GM23248 (cell line): ENCODE measurements around the gene SLC11A1. TPM values are rescaled to one million over a fixed set of nuclear protein-coding genes. Genes with fewer than 3 reads are reported as not detected.

ENCODE experiments used
- DNase-seq: peaks from one replicate; pipeline ENCODE4 v3.0.0-alpha.2; 2015
- H2AFZ ChIP-seq: fragments of 200-600 bp; sonication (generic); 2 replicates; pipeline ENCODE4 v1.6.1; 2016; ENCODE audit warnings: antibody characterized with exemption
- H3F3A ChIP-seq: fragments of 200-600 bp; sonication (generic); 2 replicates; pipeline ENCODE4 v1.6.1; 2016; ENCODE audit warnings: mild to moderate bottlenecking, antibody characterized with exemption, mixed run types; ENCODE audit not compliant: insufficient read depth
- H3K27ac ChIP-seq: fragments of 200-600 bp; sonication (generic); 2 replicates; pipeline ENCODE4 v1.5.1; 2016; ENCODE audit warnings: mild to moderate bottlenecking
- H3K27me3 ChIP-seq: fragments of 200-600 bp; sonication (generic); replicated peaks from 2 replicates; pipeline ENCODE4 v1.6.1; 2016; ENCODE audit warnings: mild to moderate bottlenecking; ENCODE audit not compliant: insufficient read depth
- H3K36me3 ChIP-seq: fragments of 200-600 bp; sonication (generic); 2 replicates; pipeline ENCODE4 v1.6.1; 2016; ENCODE audit warnings: low read depth, mild to moderate bottlenecking
- H3K4me1 ChIP-seq: fragments of 200-600 bp; sonication (generic); 2 replicates; pipeline ENCODE4 v1.6.1; 2016; ENCODE audit warnings: mild to moderate bottlenecking; ENCODE audit not compliant: insufficient read depth
- H3K4me2 ChIP-seq: fragments of 200-600 bp; sonication (generic); one replicate; pipeline ENCODE4 v1.6.1; 2016; ENCODE audit warnings: mild to moderate bottlenecking; ENCODE audit not compliant: unreplicated experiment
- H3K4me3 ChIP-seq: fragments of 200-600 bp; sonication (generic); 2 replicates; pipeline ENCODE4 v1.5.1; 2016; ENCODE audit warnings: mild to moderate bottlenecking
- H3K79me2 ChIP-seq: fragments of 200-600 bp; sonication (generic); 2 replicates; pipeline ENCODE4 v1.6.1; 2016; ENCODE audit warnings: mild to moderate bottlenecking; ENCODE audit not compliant: insufficient read depth
- H3K9ac ChIP-seq: fragments of 200-600 bp; sonication (generic); 2 replicates; pipeline ENCODE4 v1.6.1; 2016; ENCODE audit warnings: mild to moderate bottlenecking
- H3K9me2 ChIP-seq: fragments of 200-600 bp; sonication (generic); 2 replicates; pipeline ENCODE4 v1.6.1; 2016; ENCODE audit warnings: mixed run types, mild to moderate bottlenecking, moderate library complexity; ENCODE audit not compliant: insufficient read depth
- H3K9me3 ChIP-seq: fragments of 200-600 bp; sonication (generic); one replicate; pipeline ENCODE4 v1.6.1; 2017; ENCODE audit warnings: low read depth
- H4K20me1 ChIP-seq: fragments of 200-600 bp; sonication (generic); 2 replicates; pipeline ENCODE4 v1.6.0; 2016; ENCODE audit not compliant: insufficient read depth
- EZH2 ChIP-seq: fragments of 200-600 bp; sonication (generic); IDR thresholded peaks from 2 replicates; pipeline ENCODE4 v1.6.1; 2018; ENCODE audit warnings: antibody characterized with exemption, mild to moderate bottlenecking; ENCODE audit not compliant: insufficient read depth, poor library complexity, severe bottlenecking
- EZH2phosphoT487 ChIP-seq: fragments of 200-600 bp; sonication (generic); IDR thresholded peaks from 2 replicates; pipeline ENCODE4 v1.6.1; 2018; ENCODE audit warnings: antibody characterized with exemption, moderate library complexity, mild to moderate bottlenecking, low read depth; ENCODE audit not compliant: insufficient read depth
- WGBS, 2 experiments: methylation state at CpG; one replicate each; pipeline ENCODE4 v1.1.6; 2015 to 2017; ENCODE audit warnings: low lambda C conversion rate in 2 of 2, low coverage in 1 of 2; ENCODE audit errors: missing lambda C conversion rate in 2 of 2; 5-methylcytosine and 5-hydroxymethylcytosine counted together
- in situ Hi-C: fragments of 300-500 bp; cut with MboI; formaldehyde crosslinking; loops from 2 replicates; pipeline ENCODE4 v1.15.0; 2020
- polyA plus RNA-seq: library from polyadenylated mRNA; unstranded; fragments of >200 nt; fragmentation: Nextera tagmentation; extraction: Ambion mirVana; gene quantifications from 2 replicates; pipeline ENCODE4 v1.2.1, GENCODE V29; 2016
- total RNA-seq: library from RNA; depleted of rRNA; stranded (reverse); fragments of >200 nt; shearing (Covaris generic); gene quantifications from 2 replicates; pipeline ENCODE4 v1.2.3, GENCODE V29; 2014

The SLC11A1 gene
- total and polyA plus RNA-seq, 2 experiments from 2014 or later, result 0.16 TPM; not detected in 1

DNA sequence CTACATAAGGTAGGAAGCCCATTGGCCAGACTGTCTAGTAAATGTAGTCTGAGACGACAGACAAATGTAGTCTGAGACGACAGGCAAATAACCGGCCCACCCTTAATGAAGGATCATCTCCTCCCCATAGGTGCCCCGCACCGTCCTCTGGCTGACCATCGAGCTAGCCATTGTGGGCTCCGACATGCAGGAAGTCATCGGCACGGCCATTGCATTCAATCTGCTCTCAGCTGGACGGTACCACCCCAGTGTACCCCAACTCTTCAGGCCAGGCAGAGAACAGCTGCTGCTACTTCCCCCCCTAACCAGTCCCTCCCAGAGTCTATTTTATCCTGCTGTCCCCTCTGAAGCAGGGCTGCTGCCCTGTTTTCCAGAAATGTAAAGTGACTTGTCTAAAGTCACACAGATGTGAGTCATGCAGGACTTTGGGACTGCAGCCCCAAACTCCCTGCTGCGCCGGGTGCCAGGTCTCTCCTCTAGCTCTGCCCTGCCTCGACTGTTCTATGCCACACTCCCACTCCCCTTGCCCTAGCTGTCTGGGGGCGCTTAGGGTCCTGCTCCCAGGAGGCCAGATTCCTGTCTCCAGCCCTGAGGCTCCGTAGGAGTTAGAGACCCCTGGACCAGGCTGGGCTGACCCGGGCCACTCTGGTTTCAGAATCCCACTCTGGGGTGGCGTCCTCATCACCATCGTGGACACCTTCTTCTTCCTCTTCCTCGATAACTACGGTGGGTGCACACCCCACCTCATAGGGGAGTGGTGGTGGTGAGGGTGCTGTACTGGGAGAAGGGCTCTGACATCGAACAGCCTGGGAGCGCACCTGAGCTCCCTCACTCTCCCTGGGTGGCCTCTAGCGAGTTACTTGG, 4.7 kb downstream of the SLC11A1 start:
- in situ Hi-C loops, result no loop called here
- Histone ChIP-seq H3K9me2 (no peaks in the 10 kb centered on the region), H3K9ac (no peak overlapping the region), H2AFZ (no peak overlapping the region), H3K27ac (no peak overlapping the region), H3K9me3 (no peaks in the 10 kb centered on the region), H3K4me2 (no peak overlapping the region), H3K4me1 (no peaks in the 10 kb centered on the region), H4K20me1 (no peaks in the 10 kb centered on the region), H3K27me3 (no peaks in the 10 kb centered on the region), H3K79me2 (no peaks in the 10 kb centered on the region), H3F3A (no peaks in the 10 kb centered on the region), H3K36me3 (no peaks in the 10 kb centered on the region), H3K4me3 (no peak overlapping the region)
- no peak for TF ChIP-seq EZH2phosphoT487
- TF ChIP-seq EZH2, result no peak
- DNase-seq, result no peak
- 78 to 79% methylated on average over 22 to 23 of the region's 23 CpGs for WGBS, 2 experiments

DNA sequence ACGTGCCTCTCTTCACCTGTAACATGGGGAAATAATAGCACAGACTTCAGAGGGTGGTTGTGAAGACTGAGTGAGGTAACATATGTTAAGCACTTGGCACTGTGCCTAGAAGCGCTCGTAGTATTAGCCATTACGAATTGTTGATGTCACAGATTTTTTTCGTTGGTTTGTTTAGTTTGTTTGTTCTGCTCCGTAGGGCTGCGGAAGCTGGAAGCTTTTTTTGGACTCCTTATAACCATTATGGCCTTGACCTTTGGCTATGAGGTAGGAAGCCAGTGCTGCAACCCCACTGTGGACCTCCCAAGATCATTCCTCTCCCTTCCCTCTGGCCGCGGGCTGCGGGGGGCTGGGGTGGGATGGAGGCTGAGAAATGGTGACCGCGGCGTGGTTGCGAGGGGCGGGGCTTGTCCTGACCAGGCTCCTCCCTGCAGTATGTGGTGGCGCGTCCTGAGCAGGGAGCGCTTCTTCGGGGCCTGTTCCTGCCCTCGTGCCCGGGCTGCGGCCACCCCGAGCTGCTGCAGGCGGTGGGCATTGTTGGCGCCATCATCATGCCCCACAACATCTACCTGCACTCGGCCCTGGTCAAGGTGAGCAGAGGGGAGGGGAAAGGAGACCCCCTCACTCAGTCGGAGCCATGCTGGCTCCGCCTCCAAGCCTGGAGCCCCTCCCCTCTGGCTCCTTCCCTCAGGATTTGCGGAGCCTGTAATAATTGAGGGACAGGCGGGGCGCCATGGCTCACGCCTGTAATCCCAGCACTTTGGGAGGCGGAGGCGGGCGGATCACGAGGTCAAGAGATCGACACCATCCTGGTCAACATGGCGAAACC, 5.5 kb downstream of the SLC11A1 start:
- Histone ChIP-seq H3K36me3 (no peaks in the 10 kb centered on the region), H3K9ac (no peak overlapping the region), H3F3A (no peaks in the 10 kb centered on the region), H3K79me2 (no peaks in the 10 kb centered on the region), H3K27ac (no peak overlapping the region), H3K9me2 (no peaks in the 10 kb centered on the region), H3K27me3 (no peaks in the 10 kb centered on the region), H3K9me3 (no peaks in the 10 kb centered on the region), H2AFZ (peak overlapping the region; percentile 70), H3K4me3 (peak overlapping the region; percentile 56), H3K4me2 (peak overlapping the region; percentile 46), H4K20me1 (no peaks in the 10 kb centered on the region), H3K4me1 (no peaks in the 10 kb centered on the region)
- in situ Hi-C loops, result no loop called here
- 15 to 18% methylated on average over 27 to 31 of the region's 38 CpGs for WGBS, 2 experiments
- TF ChIP-seq EZH2 (no peak), EZH2phosphoT487 (no peak)
- DNase-seq, result peak; percentile 66

DNA sequence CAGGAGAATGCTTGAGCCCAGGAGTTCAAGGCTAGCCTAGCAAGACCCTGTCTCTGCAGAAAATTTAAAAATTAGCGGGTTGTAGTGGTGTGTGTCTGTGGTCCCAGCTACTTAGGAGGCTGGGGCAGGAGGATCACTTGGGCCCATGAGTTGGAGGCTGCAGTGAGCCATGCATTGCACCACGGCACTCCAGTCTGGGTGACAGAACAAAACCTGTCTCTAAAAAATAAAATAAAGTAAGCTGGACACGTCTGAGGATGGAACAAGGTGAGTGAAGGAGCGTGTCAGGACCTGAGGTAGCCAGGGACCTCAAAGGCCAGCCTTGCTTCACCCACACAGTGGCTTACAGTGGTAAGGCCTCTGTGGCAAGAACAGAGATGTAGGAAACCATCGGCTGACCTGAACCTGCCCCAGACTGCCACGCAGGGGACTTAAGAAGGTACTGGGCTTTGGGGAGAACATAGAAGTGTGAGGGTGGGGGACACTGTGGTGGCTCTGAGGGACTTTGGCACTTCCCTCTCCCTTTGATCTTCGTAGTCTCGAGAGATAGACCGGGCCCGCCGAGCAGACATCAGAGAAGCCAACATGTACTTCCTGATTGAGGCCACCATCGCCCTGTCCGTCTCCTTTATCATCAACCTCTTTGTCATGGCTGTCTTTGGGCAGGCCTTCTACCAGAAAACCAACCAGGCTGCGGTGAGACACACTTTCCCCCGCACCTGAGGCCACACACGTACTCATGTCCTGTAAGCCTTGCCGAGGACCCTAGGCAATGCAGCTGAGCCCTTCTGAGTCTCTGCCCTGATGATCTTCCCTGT, 7.5 kb downstream of the SLC11A1 start:
- TF ChIP-seq EZH2 (no peak), EZH2phosphoT487 (no peak)
- H3K79me2 ChIP-seq, result no peaks in the 10 kb centered on the region
- H3K9ac ChIP-seq, result no peak overlapping the region
- H4K20me1 ChIP-seq, result no peaks in the 10 kb centered on the region
- H3F3A ChIP-seq, result no peaks in the 10 kb centered on the region
- H3K27me3 ChIP-seq, result no peaks in the 10 kb centered on the region
- H3K4me1 ChIP-seq, result no peaks in the 10 kb centered on the region
- no peaks in the 10 kb centered on the region for H3K36me3 ChIP-seq
- no peak overlapping the region for H2AFZ ChIP-seq
- in situ Hi-C loops, result no loop called here
- no peaks in the 10 kb centered on the region for H3K9me3 ChIP-seq
- H3K4me3 ChIP-seq, result no peak overlapping the region
- H3K9me2 ChIP-seq, result no peaks in the 10 kb centered on the region
- no peak for DNase-seq
- no peak overlapping the region for H3K4me2 ChIP-seq
- WGBS, 2 experiments, result 86 to 90% methylated on average over 17 of the region's 17 CpGs
- no peak overlapping the region for H3K27ac ChIP-seq

DNA sequence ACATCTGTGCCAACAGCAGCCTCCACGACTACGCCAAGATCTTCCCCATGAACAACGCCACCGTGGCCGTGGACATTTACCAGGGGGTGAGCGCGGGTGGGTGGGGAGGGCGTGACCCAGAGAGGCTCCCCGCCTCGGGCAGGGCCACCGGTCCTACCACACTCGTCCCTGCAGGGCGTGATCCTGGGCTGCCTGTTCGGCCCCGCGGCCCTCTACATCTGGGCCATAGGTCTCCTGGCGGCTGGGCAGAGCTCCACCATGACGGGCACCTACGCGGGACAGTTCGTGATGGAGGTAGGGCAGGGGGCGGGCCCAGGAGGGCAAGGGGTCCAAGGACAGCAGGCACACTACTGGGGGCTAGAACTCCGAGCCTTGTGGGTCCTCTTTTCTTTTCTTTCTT, 9.1 kb downstream of the SLC11A1 start:
- Histone ChIP-seq H3F3A (peaks cover 3% of the 10 kb centered on the region; the same call in 1 of the 2 replicates), H3K9ac (no peak overlapping the region), H3K4me2 (no peak overlapping the region), H3K9me2 (no peaks in the 10 kb centered on the region), H2AFZ (no peak overlapping the region), H3K4me3 (no peak overlapping the region), H4K20me1 (no peaks in the 10 kb centered on the region), H3K27me3 (no peaks in the 10 kb centered on the region), H3K36me3 (no peaks in the 10 kb centered on the region), H3K27ac (no peak overlapping the region), H3K79me2 (no peaks in the 10 kb centered on the region), H3K9me3 (no peaks in the 10 kb centered on the region), H3K4me1 (no peaks in the 10 kb centered on the region)
- no peak for TF ChIP-seq EZH2
- no peak for TF ChIP-seq EZH2phosphoT487
- no peak for DNase-seq
- 92 to 93% methylated on average over 12 to 23 of the region's 23 CpGs for WGBS, 2 experiments
- in situ Hi-C loops, result no loop called here
